ENCODE measurements around the gene PHF2.

The PHF2 gene

GRCh38 chr9:93566408-93567270 is 9.7 kb upstream of the PHF2 start (continued):
- TF ChIP-seq ZNF449 (tag by site-specific recombination; IDR thresholded peaks at IDR 0.05): no peak
- no peak for TF ChIP-seq ZNF19 (tag by site-specific recombination; IDR thresholded peaks at IDR 0.05; ENCODE audit: low read depth)
- no peak for TF ChIP-seq ZNF768 (tag by site-specific recombination; IDR thresholded peaks at IDR 0.05)
- TF ChIP-seq AEBP2 (tag by site-specific recombination; IDR thresholded peaks at IDR 0.05; ENCODE audit: borderline replicate concordance): no peak
- no peak for TF ChIP-seq ZNF510 (tag by site-specific recombination; IDR thresholded peaks at IDR 0.05; ENCODE audit: insufficient replicate concordance)
- TF ChIP-seq GLIS2 (tag by site-specific recombination; IDR thresholded peaks at IDR 0.05): peak; percentile 45; the same call in 1 of the 2 replicates
- peak; percentile 96 for TF ChIP-seq IKZF3 (tag by site-specific recombination; IDR thresholded peaks at IDR 0.05)
- peak; percentile 89 for TF ChIP-seq ZBTB26 (tag by site-specific recombination; optimal IDR thresholded peaks at IDR 0.05)
- TF ChIP-seq PBX3 (CRISPR knock-in tag; IDR thresholded peaks at IDR 0.05): 0 out of 2 replicates have a peak, but pooled peaks have one; percentile 74
- TF ChIP-seq ZNF585B (tag by site-specific recombination; IDR thresholded peaks at IDR 0.05): no peak
- TF ChIP-seq MEIS1 (CRISPR knock-in tag; IDR thresholded peaks at IDR 0.05; ENCODE audit: borderline replicate concordance): no peak
- no peak for TF ChIP-seq ZFP3 (tag by site-specific recombination; IDR thresholded peaks at IDR 0.05; ENCODE audit: low read depth)
- no peak for TF ChIP-seq OVOL3 (tag by site-specific recombination; IDR thresholded peaks at IDR 0.05)
- no peak for TF ChIP-seq ZNF202 (tag by site-specific recombination; IDR thresholded peaks at IDR 0.05; ENCODE audit: borderline replicate concordance)
- peak; percentile 90 for TF ChIP-seq PATZ1 (tag by site-specific recombination; IDR thresholded peaks at IDR 0.05)
- TF ChIP-seq ZNF280D (tag by site-specific recombination; IDR thresholded peaks at IDR 0.05): no peak
- no peak for TF ChIP-seq ZNF747 (tag by site-specific recombination; IDR thresholded peaks at IDR 0.05)
- TF ChIP-seq SP2 (tag by site-specific recombination; IDR thresholded peaks at IDR 0.05): peak; percentile 53
- no peak for TF ChIP-seq ZNF221 (tag by site-specific recombination; IDR thresholded peaks at IDR 0.05; ENCODE audit: borderline replicate concordance)
- no peak for TF ChIP-seq ZNF155 (tag by site-specific recombination; IDR thresholded peaks at IDR 0.05)
- TF ChIP-seq GFI1B (tag by site-specific recombination; IDR thresholded peaks at IDR 0.05): no peak
- no peak for TF ChIP-seq ZNF707 (tag by site-specific recombination; IDR thresholded peaks at IDR 0.05)
- TF ChIP-seq REPIN1 (tag by site-specific recombination; IDR thresholded peaks at IDR 0.05; ENCODE audit: low read depth): no peak
- TF ChIP-seq ZNF529 (tag by site-specific recombination; IDR thresholded peaks at IDR 0.05; ENCODE audit: insufficient replicate concordance): no peak
- TF ChIP-seq ZNF211 (tag by site-specific recombination; IDR thresholded peaks at IDR 0.05; ENCODE audit: low read depth): no peak
- no peak for TF ChIP-seq ZNF362 (tag by site-specific recombination; IDR thresholded peaks at IDR 0.05)

All from HEK293 (cell line).